NCI-H345 treated with DMSO at 0.1 percent for 48 hours (cell line): ENCODE results near the gene DNHD1.

Source experiments
- DNase-seq: peaks from one replicate; lab custom pipeline; 2025; ENCODE audit not compliant: unreplicated experiment; lab: John Stamatoyannopoulos, UW

Gene DNHD1

GRCh38 chr11:6557761-6558674, 60.9 kb downstream of the DNHD1 start:
- no peak for DNase-seq

- DNase-seq = no peak
These were observed 62.3 kb downstream of the DNHD1 start for GRCh38 chr11:6559369-6559768.

GRCh38 chr11:6561288-6561687, 64.2 kb downstream of the DNHD1 start:
- no peak for DNase-seq

GRCh38 chr11:6563121-6563619, 66.1 kb downstream of the DNHD1 start:
- no peak for DNase-seq

GRCh38 chr11:6563667-6564066, 66.6 kb downstream of the DNHD1 start:
- DNase-seq = no peak

- no peak for DNase-seq
These were observed 68.2 kb downstream of the DNHD1 start for GRCh38 chr11:6565325-6565724.

- DNase-seq = no peak
These were observed 69.1 kb downstream of the DNHD1 start for GRCh38 chr11:6565988-6566703.

- DNase-seq = no peak
These were observed 69.8 kb downstream of the DNHD1 start for GRCh38 chr11:6566704-6567370.

- no peak for DNase-seq
These were observed 70.3 kb downstream of the DNHD1 start for GRCh38 chr11:6567371-6567745.

GRCh38 chr11:6568191-6568918, 71.3 kb downstream of the DNHD1 start:
- DNase-seq = no peak

GRCh38 chr11:6569706-6570105, 72.6 kb downstream of the DNHD1 start:
- no peak for DNase-seq

GRCh38 chr11:6570691-6571427, 73.8 kb downstream of the DNHD1 start:
- DNase-seq = no peak

GRCh38 chr11:6571434-6572008, 74.4 kb downstream of the DNHD1 start:
- no peak for DNase-seq

GRCh38 chr11:6572215-6572614, 75.1 kb downstream of the DNHD1 start:
- no peak for DNase-seq

- no peak for DNase-seq
These were observed 78.0 kb downstream of the DNHD1 start for GRCh38 chr11:6574816-6575715.

- peak; percentile 26 for DNase-seq
These were observed 79.6 kb downstream of the DNHD1 start for GRCh38 chr11:6576471-6577373.

GRCh38 chr11:6578134-6578533, 81.1 kb downstream of the DNHD1 start:
- no peak for DNase-seq

- no peak for DNase-seq
These were observed 82.6 kb downstream of the DNHD1 start for GRCh38 chr11:6579681-6580080.
